HG02588 (cell line): ENCODE data around the gene SUB1.
"Not testable (repeated sequence)": the region's sequence is repeated elsewhere in the genome, so short reads cannot be mapped to it uniquely, and the experiment has no call there.

Experiments used
- ATAC-seq: cut with Tn5 transposase; IDR thresholded peaks from one replicate; pipeline ENCODE4 v1.9.1; 2021; ENCODE audit warnings: mild to moderate bottlenecking, moderate library complexity; ENCODE audit not compliant: unreplicated experiment

The SUB1 gene

GRCh38 chr5:32598260-32598937, 13.0 kb downstream of the SUB1 start:
- ATAC-seq: no peak

- no peak for ATAC-seq
Measured at GRCh38 chr5:32598997-32599549, 13.7 kb downstream of the SUB1 start.

GRCh38 chr5:32600054-32600622, 14.8 kb downstream of the SUB1 start:
- no peak for ATAC-seq

- ATAC-seq: no peak
Measured at GRCh38 chr5:32601623-32602295, 16.4 kb downstream of the SUB1 start.

- ATAC-seq: no peak
Measured at GRCh38 chr5:32602906-32603305, 17.5 kb downstream of the SUB1 start.

GRCh38 chr5:32604800-32605765, 19.7 kb downstream of the SUB1 start:
- ATAC-seq: no peak

- ATAC-seq: no peak
Measured at GRCh38 chr5:32605766-32606152, 20.4 kb downstream of the SUB1 start.

- no peak for ATAC-seq
Measured at GRCh38 chr5:32612134-32612888, 27.0 kb downstream of the SUB1 start.

- peak; percentile 72 for ATAC-seq
Measured at GRCh38 chr5:32613050-32613672, 27.8 kb downstream of the SUB1 start.

GRCh38 chr5:32615236-32615635, 29.9 kb downstream of the SUB1 start:
- no peak for ATAC-seq

GRCh38 chr5:32618962-32619361, 33.6 kb downstream of the SUB1 start:
- ATAC-seq: no peak

- ATAC-seq: no peak
Measured at GRCh38 chr5:32621256-32621655, 35.9 kb downstream of the SUB1 start.

GRCh38 chr5:32625106-32625505, 39.7 kb downstream of the SUB1 start:
- no peak for ATAC-seq

- ATAC-seq: no peak
Measured at GRCh38 chr5:32625547-32625946, 40.2 kb downstream of the SUB1 start.

GRCh38 chr5:32627219-32627870, 42.0 kb downstream of the SUB1 start:
- no peak for ATAC-seq

- no peak for ATAC-seq
Measured at GRCh38 chr5:32628049-32628844, 42.9 kb downstream of the SUB1 start.

- ATAC-seq: no peak
Measured at GRCh38 chr5:32630867-32631491, 45.6 kb downstream of the SUB1 start.

GRCh38 chr5:32633017-32633416, 47.7 kb downstream of the SUB1 start:
- not testable (repeated sequence) for ATAC-seq
